Caco-2 (cell line): ENCODE data around the gene NKG7. TPM values are rescaled to one million over a fixed set of nuclear protein-coding genes. Genes with fewer than 3 reads are reported as not detected.
"Not testable (repeated sequence)": the region's sequence is repeated elsewhere in the genome, so short reads cannot be mapped to it uniquely, and the experiment has no call there.

ENCODE experiments used
- BruUV-seq: library from RNA; stranded (reverse); fragments of 400-500 nt; replicated peaks from 2 replicates; lab custom pipeline; 2021; lab: Mats Ljungman, UMichigan
- CTCF ChIA-PET: fragments of 300-600 bp; sonication (Branson Sonifier 250); formaldehyde crosslinking; loops from one replicate; lab custom pipeline; 2022; ENCODE audit warnings: antibody characterized with exemption; lab: Charles Lee
- POLR2A ChIA-PET: fragments of 300-600 bp; sonication (Branson Sonifier 250); formaldehyde crosslinking; loops from one replicate; lab custom pipeline; 2022; ENCODE audit warnings: antibody characterized with exemption; lab: Charles Lee
- DNase-seq, 2 experiments: peaks; one replicate each; pipeline versions ENCODE4 v3.0.0 to v3.0.0-alpha.2; 2020 to 2022
- H3K27me3 ChIP-seq: replicated peaks from 2 replicates; pipeline ENCODE4 v1.6.0; 2011; ENCODE audit warnings: low read length; ENCODE audit not compliant: control insufficient read depth, insufficient read depth
- H3K36me3 ChIP-seq: 2 replicates; pipeline ENCODE4 v1.5.1; 2011; ENCODE audit warnings: low read length; ENCODE audit not compliant: control insufficient read depth, insufficient read depth
- H3K4me1 ChIP-seq: fragments of 250-450 bp; sonication (Bioruptor Pico); 2 replicates; pipeline ENCODE4 v1.5.1; 2020; ENCODE audit warnings: mild to moderate bottlenecking
- H3K4me3 ChIP-seq: 2 replicates; pipeline ENCODE4 v1.5.1; 2011; ENCODE audit warnings: low read depth, mild to moderate bottlenecking, control low read depth, low read length
- H3K9me3 ChIP-seq: fragments of 250-450 bp; sonication (Bioruptor Pico); 2 replicates; pipeline ENCODE4 v1.5.1; 2020; ENCODE audit warnings: mild to moderate bottlenecking, moderate library complexity
- H3K27ac Mint-ChIP-seq: one replicate; pipeline ENCODE4 v1.8.0; 2022; ENCODE audit warnings: mixed read lengths; ENCODE audit not compliant: unreplicated experiment
- H3K27me3 Mint-ChIP-seq: one replicate; pipeline ENCODE4 v1.8.0; 2022; ENCODE audit warnings: mixed read lengths; ENCODE audit not compliant: insufficient read depth, unreplicated experiment
- H3K36me3 Mint-ChIP-seq: one replicate; pipeline ENCODE4 v1.8.0; 2022; ENCODE audit warnings: mild to moderate bottlenecking, mixed read lengths; ENCODE audit not compliant: insufficient read depth, unreplicated experiment
- H3K4me1 Mint-ChIP-seq: one replicate; pipeline ENCODE4 v1.8.0; 2022; ENCODE audit warnings: low read depth, mixed read lengths; ENCODE audit not compliant: unreplicated experiment
- H3K4me3 Mint-ChIP-seq: one replicate; pipeline ENCODE4 v1.8.0; 2022; ENCODE audit warnings: mild to moderate bottlenecking, moderate library complexity, mixed read lengths; ENCODE audit not compliant: unreplicated experiment
- H3K9me3 Mint-ChIP-seq: one replicate; pipeline ENCODE4 v1.8.0; 2022; ENCODE audit warnings: mixed read lengths; ENCODE audit not compliant: unreplicated experiment
- intact Hi-C: fragments of 100-400 bp; cut with micrococcal nuclease; formaldehyde crosslinking; loops from one replicate; pipeline ENCODE4 v1.10.0; 2022; ENCODE audit not compliant: unreplicated experiment
- total RNA-seq: library from RNA; stranded (reverse); gene quantifications from 2 replicates; pipeline ENCODE4 v1.2.3, GENCODE V29; 2022
- TF ChIP-seq, protein P1 (sequence below), 2 experiments: fragments of 200-600 bp in 1 of 2; IDR thresholded peaks; 1 replicate in 1 of 2; 2 replicates in 1 of 2; pipeline versions ENCODE4 v1.5.1 to v1.8.0; 2011 to 2022; ENCODE audit warnings: antibody characterized with exemption in 1 of 2, control low read depth in 1 of 2, inconsistent platforms in 1 of 2, low read depth in 1 of 2, low read length in 1 of 2, mild to moderate bottlenecking in 1 of 2, moderate library complexity in 1 of 2; ENCODE audit not compliant: insufficient read depth in 1 of 2, severe bottlenecking in 1 of 2, unreplicated experiment in 1 of 2

Gene NKG7
- total RNA-seq, 1 experiment from 2014 or later, result not detected

- Histone ChIP-seq H3K9me3 (peaks cover 8% of the 10 kb centered on the region), H3K4me1 (no peaks in the 10 kb centered on the region), H3K4me3 (no peak overlapping the region), H3K36me3 (no peaks in the 10 kb centered on the region), H3K27me3 (no peaks in the 10 kb centered on the region)
- ChIA-PET POLR2A (no interaction called here), CTCF (no interaction called here)
- H3K27ac Mint-ChIP-seq, result no peak overlapping the region
- TF ChIP-seq, protein P1, sequence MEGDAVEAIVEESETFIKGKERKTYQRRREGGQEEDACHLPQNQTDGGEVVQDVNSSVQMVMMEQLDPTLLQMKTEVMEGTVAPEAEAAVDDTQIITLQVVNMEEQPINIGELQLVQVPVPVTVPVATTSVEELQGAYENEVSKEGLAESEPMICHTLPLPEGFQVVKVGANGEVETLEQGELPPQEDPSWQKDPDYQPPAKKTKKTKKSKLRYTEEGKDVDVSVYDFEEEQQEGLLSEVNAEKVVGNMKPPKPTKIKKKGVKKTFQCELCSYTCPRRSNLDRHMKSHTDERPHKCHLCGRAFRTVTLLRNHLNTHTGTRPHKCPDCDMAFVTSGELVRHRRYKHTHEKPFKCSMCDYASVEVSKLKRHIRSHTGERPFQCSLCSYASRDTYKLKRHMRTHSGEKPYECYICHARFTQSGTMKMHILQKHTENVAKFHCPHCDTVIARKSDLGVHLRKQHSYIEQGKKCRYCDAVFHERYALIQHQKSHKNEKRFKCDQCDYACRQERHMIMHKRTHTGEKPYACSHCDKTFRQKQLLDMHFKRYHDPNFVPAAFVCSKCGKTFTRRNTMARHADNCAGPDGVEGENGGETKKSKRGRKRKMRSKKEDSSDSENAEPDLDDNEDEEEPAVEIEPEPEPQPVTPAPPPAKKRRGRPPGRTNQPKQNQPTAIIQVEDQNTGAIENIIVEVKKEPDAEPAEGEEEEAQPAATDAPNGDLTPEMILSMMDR (IDR thresholded peaks at IDR 0.05; ENCODE audit: insufficient read depth in 1 of 2, low read depth in 1 of 2, low read length in 1 of 2, severe bottlenecking in 1 of 2, unreplicated experiment in 1 of 2), result no peak
- no peaks in the 10 kb centered on the region for H3K27me3 Mint-ChIP-seq
- peaks cover 28% of the 10 kb centered on the region for H3K9me3 Mint-ChIP-seq
- peaks cover 6% of the 10 kb centered on the region for H3K4me1 Mint-ChIP-seq
- no peak overlapping the region for H3K4me3 Mint-ChIP-seq
- intact Hi-C loops, result no loop called here
- BruUV-seq, result no TSS peak
- peaks cover 11% of the 10 kb centered on the region for H3K36me3 Mint-ChIP-seq
- no peak for DNase-seq
Measured at GRCh38 chr19:51399231-51399630, 26.8 kb upstream of the NKG7 start.

DNA sequence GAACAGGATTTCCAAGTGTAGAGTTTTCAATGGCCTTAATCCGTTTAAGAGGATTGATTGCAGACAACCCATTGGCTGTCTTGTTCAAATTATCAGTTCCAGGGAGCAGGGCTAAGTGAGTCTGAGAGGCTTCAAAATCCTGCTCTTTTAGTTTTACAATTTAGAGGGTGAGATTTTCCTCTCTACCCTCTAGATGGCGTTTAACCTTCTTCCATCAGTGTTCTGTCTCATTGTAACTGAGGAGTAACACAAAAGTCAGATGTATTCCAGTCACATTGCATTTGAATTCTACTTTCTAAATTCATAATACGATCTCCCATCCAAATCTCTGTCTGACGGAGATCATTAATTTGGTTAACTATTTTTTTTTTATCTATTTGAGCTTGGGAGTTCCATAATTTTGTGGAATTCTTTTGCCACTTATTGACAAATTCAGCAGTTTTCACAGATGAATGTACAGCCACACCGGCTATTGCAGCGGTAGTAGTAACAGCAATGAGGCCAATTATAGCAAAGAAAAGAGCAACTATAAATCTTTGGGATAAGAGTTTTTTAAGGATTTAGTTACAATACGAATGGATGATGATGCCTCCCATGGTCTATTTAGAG lies 25.7 kb upstream of the NKG7 start:
- no TSS peak for BruUV-seq
- peaks cover 6% of the 10 kb centered on the region for H3K4me1 Mint-ChIP-seq
- no peaks in the 10 kb centered on the region for H3K27me3 Mint-ChIP-seq
- H3K4me3 ChIP-seq, result no peak overlapping the region
- ChIA-PET CTCF (no interaction called here), POLR2A (no interaction called here)
- 0 out of 2 replicates have a peak, but pooled peaks cover 3% of the 10 kb centered on the region for H3K4me1 ChIP-seq
- H3K27me3 ChIP-seq, result no peaks in the 10 kb centered on the region
- peaks cover 8% of the 10 kb centered on the region for H3K9me3 ChIP-seq
- no peak for DNase-seq
- TF ChIP-seq, protein P1 (IDR thresholded peaks at IDR 0.05; ENCODE audit: insufficient read depth in 1 of 2, low read depth in 1 of 2, low read length in 1 of 2, severe bottlenecking in 1 of 2, unreplicated experiment in 1 of 2), result peak; percentile 35 to 59
- H3K36me3 Mint-ChIP-seq, result peaks cover 11% of the 10 kb centered on the region
- H3K4me3 Mint-ChIP-seq, result no peak overlapping the region
- intact Hi-C loops, result no loop called here
- peaks cover 20% of the 10 kb centered on the region for H3K9me3 Mint-ChIP-seq
- no peaks in the 10 kb centered on the region for H3K36me3 ChIP-seq
- no peak overlapping the region for H3K27ac Mint-ChIP-seq

DNA sequence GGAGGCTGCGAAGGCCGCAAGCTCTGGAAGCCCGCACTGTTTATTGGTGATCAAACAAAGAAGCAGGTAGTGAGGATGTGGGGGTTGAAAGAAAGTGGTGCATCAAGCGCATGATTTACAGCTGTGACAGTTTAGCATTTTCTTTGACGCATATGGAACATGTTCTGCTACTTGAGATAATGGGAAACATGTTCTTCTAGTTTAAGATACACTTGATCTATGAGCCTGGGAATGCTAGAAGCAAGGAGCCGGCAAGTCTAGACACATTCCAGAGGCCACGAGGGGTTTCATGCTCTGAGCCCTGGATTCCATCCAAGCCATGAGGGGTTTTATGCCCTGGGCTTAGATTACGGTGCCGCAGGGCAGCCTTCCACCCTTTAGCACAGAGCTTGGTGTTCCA lies 25.0 kb upstream of the NKG7 start:
- H3K4me1 Mint-ChIP-seq, BruUV-seq, intact Hi-C loops, H3K27ac Mint-ChIP-seq, H3K9me3 ChIP-seq, H3K36me3 ChIP-seq, DNase-seq, H3K4me3 Mint-ChIP-seq, H3K27me3 ChIP-seq, H3K4me1 ChIP-seq, H3K4me3 ChIP-seq, POLR2A ChIA-PET, CTCF ChIA-PET, H3K27me3 Mint-ChIP-seq: not testable (repeated sequence)
- Mint-ChIP-seq H3K36me3 (peaks cover 11% of the 10 kb centered on the region), H3K9me3 (peaks cover 12% of the 10 kb centered on the region)
